GM21390 (cell line): ENCODE measurements around the gene TAF9.
"Not testable (repeated sequence)": the region's sequence is repeated elsewhere in the genome, so short reads cannot be mapped to it uniquely, and the experiment has no call there.

ENCODE experiments used
- ATAC-seq: cut with Tn5 transposase; IDR thresholded peaks from one replicate; pipeline ENCODE4 v1.9.1; 2021; ENCODE audit not compliant: unreplicated experiment

The TAF9 gene, protein sequence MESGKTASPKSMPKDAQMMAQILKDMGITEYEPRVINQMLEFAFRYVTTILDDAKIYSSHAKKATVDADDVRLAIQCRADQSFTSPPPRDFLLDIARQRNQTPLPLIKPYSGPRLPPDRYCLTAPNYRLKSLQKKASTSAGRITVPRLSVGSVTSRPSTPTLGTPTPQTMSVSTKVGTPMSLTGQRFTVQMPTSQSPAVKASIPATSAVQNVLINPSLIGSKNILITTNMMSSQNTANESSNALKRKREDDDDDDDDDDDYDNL

DNA sequence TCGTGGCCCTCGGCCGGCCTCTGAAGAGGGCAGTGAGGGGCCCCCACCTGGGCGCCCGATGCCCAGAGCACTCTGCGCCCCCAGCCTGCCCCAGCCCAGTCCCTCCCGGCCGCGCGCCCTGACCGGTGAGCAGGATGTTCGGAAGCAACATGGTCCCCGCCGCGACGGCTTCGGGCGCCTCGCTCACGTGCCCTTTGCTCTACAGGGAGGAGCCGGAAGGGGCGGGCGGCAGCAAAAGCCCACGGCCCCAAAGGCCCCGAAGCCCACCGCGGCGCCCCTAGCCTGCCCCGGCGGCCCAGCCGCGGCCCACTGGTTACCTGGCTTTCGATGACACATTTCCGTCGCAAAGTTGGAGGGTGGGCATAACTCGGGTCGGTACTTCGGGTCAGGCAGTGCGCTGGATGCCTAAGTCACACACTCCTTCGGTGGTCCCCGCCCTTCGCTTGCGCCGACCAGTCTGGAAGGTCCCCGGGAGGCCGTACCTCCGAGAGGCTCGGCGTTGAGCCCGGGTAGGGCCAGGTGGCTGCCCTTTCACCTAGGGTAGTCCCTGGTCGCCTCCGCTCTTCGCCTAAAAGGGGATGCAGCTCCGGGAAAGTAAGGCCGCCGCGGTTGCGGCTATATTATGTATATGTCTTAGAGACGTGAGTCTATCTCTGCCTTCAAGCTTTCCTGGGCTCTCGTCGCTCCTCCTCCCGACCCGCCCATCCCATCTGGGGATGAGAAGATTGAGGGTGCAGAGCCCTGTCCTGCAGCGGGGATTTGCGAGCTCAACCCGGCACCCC is at the start of gene TAF9, which contains the start of the genes AK6 and RAD17:
TSS of gene TAF9 (minus strand) at position 181 of the 782 bp plus-strand sequence. CDS start 3,783 bp downstream, outside the sequence.
TSS of gene AK6 (minus strand) at position 181 of the 782 bp plus-strand sequence. CDS start at position 151, 30 bp downstream.
TSS of gene RAD17 (plus strand) at position 479 of the 782 bp plus-strand sequence. CDS start 2,391 bp downstream, outside the sequence.
- peak; percentile 92 for ATAC-seq

DNA sequence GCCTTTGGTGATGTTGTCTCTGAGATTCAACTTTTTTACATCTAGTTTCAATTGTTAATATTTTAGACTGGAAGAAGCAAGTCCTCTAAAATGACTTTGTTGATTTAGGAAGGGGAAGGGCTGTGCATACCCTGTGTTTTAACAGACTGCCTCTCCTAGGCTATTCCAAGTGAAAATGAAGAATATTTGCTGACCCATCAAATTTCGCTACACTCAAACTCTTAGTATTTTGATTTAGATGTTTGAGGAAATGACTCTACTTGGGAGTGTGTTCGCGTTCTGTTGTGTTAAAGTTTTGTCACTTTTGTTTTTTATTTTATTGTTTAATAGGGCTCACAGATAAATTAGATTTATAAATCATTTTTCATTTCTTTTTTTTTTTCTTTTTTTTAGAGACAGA is 49.2 kb upstream of the TAF9 start:
- ATAC-seq: no peak

DNA sequence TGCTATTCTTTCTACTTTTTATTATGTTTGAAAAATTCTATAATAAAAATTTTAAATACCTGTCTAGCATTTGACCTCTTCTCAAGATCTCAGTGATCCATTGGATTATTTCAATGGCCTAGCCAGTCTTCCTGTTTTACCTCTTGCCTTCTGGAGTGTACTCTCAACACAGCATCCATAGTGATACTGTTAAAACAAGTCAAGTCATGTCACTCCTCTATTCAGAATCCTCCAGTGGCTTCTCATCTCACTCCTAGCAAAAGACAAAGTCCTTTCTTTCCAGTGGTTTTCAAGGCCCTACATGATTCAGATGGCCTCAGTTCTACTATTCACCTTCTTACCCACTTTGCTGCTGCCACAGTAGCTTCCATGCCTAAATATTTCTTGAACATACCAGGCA is 47.4 kb upstream of the TAF9 start:
- no peak for ATAC-seq

DNA sequence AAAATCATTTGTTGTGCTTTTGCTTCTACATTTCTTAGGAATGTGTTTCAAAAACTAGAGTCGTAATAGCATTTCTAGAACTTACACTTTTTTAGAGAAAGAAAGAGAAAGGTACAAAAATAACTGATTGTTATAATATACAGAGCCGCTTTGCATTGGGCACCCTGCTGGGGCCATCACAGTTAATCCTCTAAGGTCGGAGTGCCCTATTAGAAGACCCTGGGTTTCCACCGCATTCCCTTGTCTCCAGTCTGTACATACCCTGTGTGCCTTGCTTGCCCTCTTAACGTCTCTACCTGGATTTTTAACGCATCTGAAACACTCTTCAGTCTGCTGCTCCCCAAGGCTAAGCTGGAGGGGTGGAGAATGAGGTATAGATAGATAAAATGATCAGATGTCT is 46.9 kb upstream of the TAF9 start:
- no peak for ATAC-seq

DNA sequence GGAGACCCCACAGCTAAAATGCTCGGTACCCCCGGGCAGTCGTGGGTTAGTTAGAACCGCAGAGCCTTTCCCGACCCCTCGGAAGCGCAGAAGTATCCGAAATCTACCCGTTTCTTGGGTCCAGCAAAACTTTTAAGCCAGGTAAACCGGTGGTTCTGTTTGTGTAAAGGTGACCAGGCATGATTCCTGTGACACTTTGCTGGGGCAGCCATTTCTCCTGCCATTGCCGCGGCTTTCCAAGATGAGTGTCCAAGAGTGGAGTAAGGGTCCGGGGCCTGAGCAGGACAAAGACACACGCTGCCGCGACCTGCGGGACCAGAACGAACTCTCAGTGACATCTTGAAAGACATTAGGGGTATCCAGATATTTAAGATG is 46.3 kb upstream of the TAF9 start:
- no peak for ATAC-seq

DNA sequence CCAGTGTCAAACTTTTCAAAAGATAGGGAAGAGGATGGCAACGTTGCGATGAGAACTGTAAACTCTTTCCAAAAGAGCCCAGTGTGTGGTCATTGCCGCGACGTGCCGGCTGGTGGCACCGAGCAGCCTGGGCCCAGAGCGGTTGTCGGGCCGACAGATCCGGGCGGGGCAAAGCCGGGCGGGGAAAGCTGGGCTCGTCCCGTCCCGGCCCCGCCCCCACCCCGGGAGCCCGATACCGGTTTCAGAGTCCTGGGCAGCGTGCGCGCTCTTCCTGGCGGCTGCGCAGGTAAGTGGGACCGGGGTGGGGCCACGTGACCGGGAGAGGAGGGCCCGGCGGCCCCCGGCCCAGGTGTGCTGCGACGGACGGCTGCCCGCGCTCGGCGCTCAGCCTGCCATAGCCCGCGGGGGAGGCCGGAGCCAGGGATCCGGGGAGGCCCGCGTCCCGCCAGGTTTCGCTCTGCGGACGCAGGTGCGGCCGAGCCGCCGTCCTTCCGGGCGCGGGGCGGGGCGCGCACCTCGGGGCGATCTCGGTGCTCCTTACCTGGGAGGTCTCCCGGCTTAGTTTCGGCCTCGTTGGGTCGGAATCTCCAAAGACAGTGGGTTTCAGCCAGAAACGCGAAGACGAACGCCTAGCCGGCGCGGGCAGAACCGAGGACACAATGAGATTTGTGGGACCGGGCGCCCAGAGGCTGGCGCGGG is 45.7 kb upstream of the TAF9 start, which contains the start of gene MARVELD2:
TSS of gene MARVELD2 (plus strand) at position 232 of the 699 bp plus-strand sequence. CDS start 4,270 bp downstream, outside the sequence.
- ATAC-seq: peak; percentile 73

DNA sequence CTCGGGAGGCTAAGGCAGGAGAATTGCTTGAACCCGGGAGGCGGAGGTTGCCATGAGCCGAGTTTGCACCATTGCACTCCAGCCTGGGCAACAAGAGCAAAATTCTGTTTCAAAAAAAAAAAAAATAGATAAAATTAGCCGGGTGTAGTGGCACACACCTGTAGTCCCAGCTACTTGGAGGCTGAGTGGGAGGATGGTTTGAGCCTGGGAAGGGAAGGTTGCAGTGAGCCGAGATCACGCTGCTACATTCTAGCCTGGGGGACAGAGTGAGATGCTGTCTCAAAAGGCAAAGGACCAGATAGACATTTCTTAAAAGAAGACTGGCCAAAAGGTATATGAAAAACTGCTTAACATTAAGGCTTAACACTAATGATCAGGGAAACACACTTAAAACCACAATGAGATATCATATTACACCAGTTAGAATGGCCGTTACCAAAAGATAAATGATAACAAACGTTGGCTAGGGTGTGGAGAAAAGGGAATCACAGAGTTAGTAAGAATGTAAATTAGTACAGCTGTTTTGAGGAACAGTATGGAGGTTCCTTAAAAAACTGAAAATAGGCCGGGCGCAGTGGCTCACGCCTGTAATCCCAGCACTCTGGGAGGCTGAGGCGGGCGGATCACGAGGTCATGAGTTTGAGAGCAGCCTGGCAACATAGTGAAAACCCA is 35.5 kb upstream of the TAF9 start:
- no peak for ATAC-seq

DNA sequence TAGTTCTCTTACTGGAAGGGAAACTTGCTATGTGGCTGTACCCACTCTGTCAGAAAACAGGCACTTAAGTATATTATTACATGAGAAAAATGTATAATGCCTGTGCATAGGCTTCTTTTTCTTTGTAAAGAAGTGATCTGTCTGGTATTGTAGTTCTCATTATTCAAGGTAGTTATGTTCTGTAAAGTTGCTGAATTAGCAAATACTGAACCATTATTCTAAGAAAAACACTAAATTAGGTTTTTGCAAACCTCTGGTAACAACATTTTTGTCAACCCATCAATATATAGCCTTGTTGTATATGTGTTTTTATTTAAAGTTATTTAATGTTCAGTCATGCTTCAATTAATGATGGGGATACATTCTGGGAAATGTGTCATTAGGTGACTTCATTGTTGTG is 9.1 kb upstream of the TAF9 start:
- no peak for ATAC-seq

DNA sequence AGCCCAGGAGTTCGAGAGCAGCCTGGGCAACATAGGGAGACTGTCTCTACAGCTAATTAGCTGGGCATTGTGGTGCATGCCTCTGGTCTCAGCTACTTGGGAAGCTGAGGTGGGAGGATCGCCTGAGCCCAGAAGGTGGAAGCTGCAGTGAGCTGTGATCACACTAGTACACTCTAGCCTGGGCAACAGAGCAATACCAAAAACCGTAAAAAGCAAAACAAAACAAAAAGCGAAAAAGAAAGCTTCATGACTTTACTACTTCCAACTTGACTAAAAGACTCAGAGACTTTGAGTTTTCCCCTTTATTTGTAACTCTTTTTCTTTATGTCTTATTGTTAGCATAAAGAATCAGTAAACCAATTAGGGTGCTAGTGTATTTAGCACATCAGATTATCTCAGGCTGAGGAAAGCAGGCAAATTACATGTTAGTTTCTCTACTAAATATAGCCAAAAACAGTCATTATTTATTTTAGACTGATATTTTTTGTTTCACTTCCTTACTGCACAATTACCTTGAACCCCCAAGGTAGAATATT is 5.7 kb upstream of the TAF9 start:
- ATAC-seq: peak; percentile 78

DNA sequence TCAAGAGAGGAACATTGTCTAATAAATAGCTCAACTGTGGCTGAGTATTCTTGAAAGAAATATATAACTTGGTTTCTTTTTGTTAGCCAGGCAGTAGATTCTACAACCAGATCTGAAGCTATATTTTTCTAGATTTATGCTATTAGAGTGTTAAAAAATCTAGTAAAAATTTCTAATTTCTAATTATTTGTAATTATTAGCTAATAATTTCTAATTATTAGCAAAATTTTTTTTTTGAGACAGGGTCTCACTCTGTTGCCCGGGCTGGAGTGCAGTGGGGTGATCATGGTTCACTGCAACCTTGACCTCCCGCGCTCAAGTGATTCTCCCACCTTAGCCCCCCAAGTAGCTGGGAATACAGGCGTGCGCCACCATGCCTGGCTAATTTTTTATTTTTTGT is 3.1 kb upstream of the TAF9 start:
- no peak for ATAC-seq

DNA sequence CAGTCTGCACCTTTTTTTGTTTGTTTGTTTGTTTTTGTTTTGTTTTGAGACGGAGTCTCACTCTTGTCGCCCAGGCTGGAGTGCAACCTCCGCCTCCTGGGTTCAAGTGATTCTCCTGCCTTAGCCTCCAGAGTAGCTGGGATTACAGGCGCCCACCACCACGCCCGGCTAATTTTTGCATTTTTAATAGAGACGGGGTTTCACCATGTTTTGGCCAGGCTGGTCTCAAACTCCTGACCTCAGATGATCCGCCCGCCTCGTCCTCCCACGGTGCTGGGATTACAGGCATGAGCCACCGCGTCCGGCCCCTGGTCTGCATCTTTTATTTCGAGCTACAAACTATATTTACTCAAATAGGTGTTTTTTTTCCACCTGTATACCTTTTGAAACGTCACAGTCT is 1.0 kb upstream of the TAF9 start:
- ATAC-seq: not testable (repeated sequence)

DNA sequence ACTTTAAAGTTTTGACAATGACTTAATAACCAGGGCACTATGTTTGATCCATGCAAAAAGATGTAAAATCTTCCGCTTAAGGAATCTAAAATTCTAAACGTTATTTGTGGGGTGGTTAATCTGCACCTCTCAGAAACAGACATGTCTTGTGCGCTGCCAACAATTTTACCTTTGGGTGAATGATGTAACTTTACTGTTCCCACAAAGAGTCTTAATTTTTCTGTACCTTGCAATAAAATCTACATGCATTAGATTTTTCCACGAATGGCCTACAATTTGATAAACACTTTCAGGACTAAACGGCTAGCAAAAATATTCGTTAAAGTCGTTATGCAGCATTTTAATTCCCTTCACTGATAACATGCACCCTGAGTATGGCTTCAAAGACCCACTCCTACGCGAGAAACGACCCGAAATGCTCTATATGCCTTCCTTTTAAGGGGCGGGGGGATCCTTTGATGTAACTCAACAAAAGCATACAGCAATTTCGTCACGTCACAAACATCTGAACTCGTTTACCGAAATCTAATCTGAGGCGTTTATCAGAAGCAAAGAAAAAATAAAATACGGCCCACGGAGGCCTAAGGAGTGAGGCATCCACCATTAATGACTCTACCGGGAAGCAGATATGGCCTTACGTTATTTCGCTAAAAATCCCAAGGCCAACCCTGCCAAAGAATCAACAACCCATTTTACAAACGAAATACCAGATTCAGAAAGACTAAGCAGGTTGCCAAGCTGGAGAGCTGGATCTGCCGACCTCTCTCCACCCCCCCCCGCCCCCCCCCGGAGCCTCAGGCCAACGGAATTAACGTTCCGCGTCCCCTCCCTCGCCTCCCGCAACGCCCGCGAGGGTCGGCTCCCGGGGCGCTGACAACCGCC is 621 bp downstream of the TAF9 start:
- peak; percentile 20 for ATAC-seq

DNA sequence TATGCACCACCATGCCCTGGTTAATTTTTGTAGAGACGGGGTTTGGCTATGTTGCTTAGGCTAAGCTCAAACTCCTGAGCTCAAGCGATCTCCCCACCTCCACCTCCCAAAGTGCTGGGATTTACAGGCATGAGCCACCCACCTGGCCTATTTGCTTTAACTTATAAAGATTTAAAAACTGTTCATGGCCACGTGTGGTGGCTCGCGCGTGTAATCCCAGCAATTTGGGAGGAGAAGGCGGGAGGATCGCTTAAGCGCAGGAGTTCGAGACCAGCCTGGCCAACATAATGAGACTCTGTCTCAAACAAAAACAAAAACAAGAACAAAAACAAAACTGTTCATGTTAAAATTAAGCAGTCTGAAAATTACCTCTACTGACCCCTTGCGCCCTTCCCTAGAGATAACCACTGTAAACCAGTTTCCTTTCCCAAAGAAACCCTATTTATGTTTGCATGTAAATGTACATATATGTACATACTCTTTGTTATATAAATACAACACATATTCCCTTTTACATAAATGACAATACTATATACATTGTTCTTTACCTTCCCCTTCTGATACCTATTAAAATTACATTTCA is 1.5 kb downstream of the TAF9 start:
- no peak for ATAC-seq

DNA sequence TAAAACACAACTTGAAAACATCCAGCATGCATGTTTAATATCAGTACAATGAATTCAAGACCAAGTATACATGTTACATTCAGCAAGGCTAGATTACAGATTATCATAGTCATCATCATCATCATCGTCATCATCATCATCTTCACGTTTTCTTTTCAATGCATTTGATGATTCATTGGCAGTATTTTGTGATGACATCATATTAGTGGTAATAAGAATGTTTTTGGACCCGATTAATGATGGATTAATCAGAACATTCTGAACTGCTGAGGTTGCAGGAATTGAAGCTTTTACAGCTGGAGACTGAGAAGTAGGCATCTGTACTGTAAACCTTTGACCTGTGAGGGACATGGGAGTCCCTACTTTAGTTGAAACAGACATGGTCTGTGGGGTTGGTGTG is 4.5 kb downstream of the TAF9 start:
- ATAC-seq: no peak

DNA sequence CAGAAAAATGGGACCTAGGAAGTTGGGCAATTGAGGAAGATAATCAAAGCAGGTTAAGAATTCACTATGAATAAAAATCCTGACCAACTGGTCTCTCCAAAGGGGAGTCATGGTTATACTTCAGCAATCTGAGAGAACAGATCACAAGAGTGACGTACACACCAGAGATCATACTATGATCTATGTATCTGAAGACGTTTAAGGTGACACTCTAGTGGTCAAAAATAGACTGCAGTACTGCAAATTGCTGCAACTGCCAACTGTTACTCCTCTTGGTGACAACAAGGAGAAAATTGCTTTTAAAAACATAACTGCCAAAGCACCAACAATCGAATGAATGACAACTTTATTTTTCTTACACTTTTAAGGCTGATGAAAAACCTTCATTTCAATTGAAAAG is 4.9 kb downstream of the TAF9 start:
- no peak for ATAC-seq

DNA sequence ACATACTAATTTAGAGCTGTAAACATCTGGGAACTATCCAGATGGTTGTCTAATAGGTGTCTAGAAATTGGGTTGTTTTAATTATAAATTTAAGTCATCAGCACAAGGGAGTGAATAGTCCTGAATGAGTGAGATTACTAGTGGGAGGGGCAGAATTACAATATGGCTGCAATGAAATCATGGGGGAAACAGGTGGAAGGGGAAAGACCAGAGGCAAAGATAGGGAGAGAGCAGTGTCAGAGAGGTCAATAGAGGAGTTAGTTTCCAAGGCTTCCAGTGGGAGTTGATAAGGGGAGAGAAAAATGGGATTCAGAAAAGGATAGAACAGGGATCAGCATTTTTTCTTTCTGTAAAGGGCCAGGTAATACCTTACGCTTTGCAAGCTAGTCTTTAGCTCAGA is 8.9 kb downstream of the TAF9 start:
- no peak for ATAC-seq

DNA sequence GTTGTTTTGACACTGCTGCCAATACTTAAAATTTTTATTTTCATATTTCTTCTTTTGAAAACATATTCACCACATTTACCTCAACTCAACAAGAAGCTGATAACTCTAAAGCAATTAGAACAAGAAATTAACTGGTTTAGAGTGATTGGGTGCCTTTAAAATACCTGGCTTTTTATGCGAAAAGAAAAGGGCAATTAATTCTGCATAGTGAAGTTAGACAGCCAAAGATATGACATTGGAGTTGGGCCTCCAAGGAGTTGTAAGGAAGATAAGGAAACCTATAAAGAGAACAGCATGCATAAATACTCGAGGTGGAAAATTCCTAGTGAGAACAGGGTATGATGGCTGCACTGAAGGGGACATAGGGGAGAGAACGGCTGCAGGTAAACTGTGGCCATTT is 9.6 kb downstream of the TAF9 start:
- no peak for ATAC-seq

DNA sequence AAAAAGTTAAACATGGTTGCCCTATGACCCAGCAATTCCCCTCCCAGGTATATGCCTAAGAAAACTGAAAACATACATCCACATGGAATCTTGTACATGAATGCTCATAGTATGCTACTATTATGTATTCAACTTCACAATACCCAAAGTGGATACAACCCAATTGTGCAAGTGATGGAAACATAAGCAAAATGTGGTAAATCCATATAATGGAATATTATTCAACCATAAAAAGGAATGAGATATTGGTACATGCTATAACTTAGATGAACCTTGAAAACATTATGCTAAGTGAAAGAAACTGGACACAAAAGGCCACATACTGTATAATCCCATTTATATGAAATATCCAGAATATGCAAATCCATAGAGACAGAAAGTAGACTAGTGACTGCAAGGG is 18.7 kb downstream of the TAF9 start:
- ATAC-seq: no peak

DNA sequence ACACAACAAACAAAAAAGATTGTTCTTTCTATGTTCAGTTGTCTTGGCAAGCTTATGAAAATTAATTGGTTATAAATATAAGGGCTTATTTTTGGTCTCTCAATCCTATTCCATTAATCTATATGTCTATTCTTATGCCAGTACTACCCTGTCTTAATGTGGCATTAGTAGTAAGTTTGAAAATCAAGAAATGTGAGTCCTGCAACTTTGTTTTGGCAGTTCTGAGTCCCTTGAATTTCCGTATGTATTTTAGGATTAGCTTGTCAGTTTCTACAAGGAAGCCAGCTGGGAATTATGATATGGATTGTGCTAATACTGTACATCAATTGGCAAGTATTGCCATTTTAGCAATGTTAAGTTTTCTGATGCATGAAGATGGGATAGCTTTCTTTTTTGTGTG is 26.2 kb downstream of the TAF9 start:
- no peak for ATAC-seq
